CD4-positive, CD25-positive, alpha-beta regulatory T cell (primary cell): ENCODE results near the gene FOXP2. TPM values are rescaled to one million over a fixed set of nuclear protein-coding genes. Genes with fewer than 3 reads are reported as not detected.
"Not testable (repeated sequence)": the region's sequence is repeated elsewhere in the genome, so short reads cannot be mapped to it uniquely, and the experiment has no call there.

Experiments used
- ATAC-seq, 2 donors: fragments of 150-1000 bp; cut with Tn5 transposase; one replicate each; pipeline ENCODE4 v1.10.0; 2021; ENCODE audit warnings: low read depth in 2 of 2, moderate number of reproducible peaks in 2 of 2, moderate library complexity in 1 of 2
- DNase-seq, 3 donors: peaks; one replicate each; pipeline versions ENCODE4 v3.0.0 to v3.0.0-alpha.2; 2012 to 2022; ENCODE audit warnings: mixed read lengths in 1 of 3
- H3K27ac ChIP-seq: one replicate; pipeline ENCODE4 v1.7.0; 2013; ENCODE audit warnings: mild to moderate bottlenecking, low read length; ENCODE audit not compliant: insufficient read depth, poor library complexity, severe bottlenecking
- H3K27me3 ChIP-seq: one replicate; pipeline ENCODE4 v1.7.0; 2013; ENCODE audit warnings: low read length; ENCODE audit not compliant: control insufficient read depth, insufficient read depth
- H3K36me3 ChIP-seq: one replicate; pipeline ENCODE4 v1.7.0; 2013; ENCODE audit warnings: mild to moderate bottlenecking, low read length, moderate library complexity; ENCODE audit not compliant: control insufficient read depth, insufficient read depth
- H3K4me1 ChIP-seq: 2 replicates; pipeline ENCODE4 v1.7.0; 2013; ENCODE audit warnings: mild to moderate bottlenecking, low read length; ENCODE audit not compliant: insufficient read depth, control insufficient read depth, poor library complexity, severe bottlenecking
- H3K4me3 ChIP-seq: one replicate; pipeline ENCODE4 v1.7.0; 2013; ENCODE audit warnings: low read depth, mild to moderate bottlenecking, low read length, moderate library complexity
- H3K9me3 ChIP-seq, 2 experiments: 1 replicate in 1 of 2; 2 replicates in 1 of 2; pipeline ENCODE4 v1.7.0; 2013; ENCODE audit warnings: low read length in 2 of 2, mild to moderate bottlenecking in 1 of 2, moderate library complexity in 1 of 2; ENCODE audit not compliant: control insufficient read depth in 2 of 2
- H3K27ac Mint-ChIP-seq, 3 donors: one replicate each; pipeline ENCODE4 v1.8.0; 2020 to 2022; ENCODE audit warnings: mild to moderate bottlenecking in 3 of 3, mixed read lengths in 3 of 3, moderate library complexity in 2 of 3
- H3K27me3 Mint-ChIP-seq: one replicate; pipeline ENCODE4 v1.8.0; 2022; ENCODE audit warnings: mild to moderate bottlenecking, mixed read lengths
- H3K36me3 Mint-ChIP-seq: one replicate; pipeline ENCODE4 v1.8.0; 2020; ENCODE audit warnings: mixed read lengths
- H3K4me1 Mint-ChIP-seq, 4 donors: one replicate each; pipeline ENCODE4 v1.8.0; 2020 to 2022; ENCODE audit warnings: mixed read lengths in 4 of 4, mild to moderate bottlenecking in 1 of 4
- H3K4me3 Mint-ChIP-seq, 4 donors: one replicate each; pipeline ENCODE4 v1.8.0; 2020 to 2022; ENCODE audit warnings: mild to moderate bottlenecking in 4 of 4, mixed read lengths in 4 of 4, moderate library complexity in 3 of 4
- H3K9me3 Mint-ChIP-seq, 7 donors: one replicate each; pipeline ENCODE4 v1.8.0; 2020 to 2022; ENCODE audit warnings: mixed read lengths in 7 of 7, mild to moderate bottlenecking in 3 of 7, moderate library complexity in 2 of 7
- polyA plus RNA-seq, 4 donors: library from polyadenylated mRNA; unstranded; fragments of 300-500 nt; fragmentation: Illumina TruSeq; gene quantifications; one replicate each; pipeline ENCODE4 v1.2.3, GENCODE V29; 2021
- total RNA-seq: library from RNA; stranded (reverse); gene quantifications from one replicate; pipeline ENCODE4 v1.2.3, GENCODE V29; 2022

The FOXP2 gene
- total and polyA plus RNA-seq, 5 donors from 2014 or later = not detected

GRCh38 chr7:114569220-114569619 is 154.6 kb downstream of the FOXP2 start:
- no peak overlapping the region for H3K4me3 Mint-ChIP-seq
- no peaks in the 10 kb centered on the region for H3K9me3 Mint-ChIP-seq
- Histone ChIP-seq H3K36me3 (no peaks in the 10 kb centered on the region), H3K27ac (no peak overlapping the region), H3K27me3 (no peaks in the 10 kb centered on the region), H3K9me3 (no peaks in the 10 kb centered on the region), H3K4me1 (no peaks in the 10 kb centered on the region), H3K4me3 (no peak overlapping the region)
- no peaks in the 10 kb centered on the region for H3K27me3 Mint-ChIP-seq
- DNase-seq (no peak), ATAC-seq (no peak)
- no peak overlapping the region for H3K27ac Mint-ChIP-seq
- H3K4me1 Mint-ChIP-seq = no peaks in the 10 kb centered on the region
- no peaks in the 10 kb centered on the region for H3K36me3 Mint-ChIP-seq

GRCh38 chr7:114574384-114574783 is 159.8 kb downstream of the FOXP2 start:
- no peak for DNase-seq
- peaks cover 4% of the 10 kb centered on the region for H3K27me3 Mint-ChIP-seq
- H3K9me3 Mint-ChIP-seq = peaks cover 0 to 2% (median 1%) of the 10 kb centered on the region in 7 donors
- Histone ChIP-seq H3K27ac (no peak overlapping the region), H3K36me3 (no peaks in the 10 kb centered on the region), H3K4me3 (no peak overlapping the region), H3K4me1 (no peaks in the 10 kb centered on the region), H3K9me3 (no peaks in the 10 kb centered on the region), H3K27me3 (no peaks in the 10 kb centered on the region)
- H3K4me3 Mint-ChIP-seq = no peak overlapping the region
- H3K36me3 Mint-ChIP-seq = no peaks in the 10 kb centered on the region
- H3K27ac Mint-ChIP-seq = no peak overlapping the region
- ATAC-seq = no peak
- H3K4me1 Mint-ChIP-seq = no peaks in the 10 kb centered on the region

GRCh38 chr7:114575098-114575497 is 160.5 kb downstream of the FOXP2 start:
- DNase-seq = no peak

GRCh38 chr7:114580963-114581362 is 166.3 kb downstream of the FOXP2 start:
- H3K4me1 ChIP-seq, H3K27me3 ChIP-seq, H3K36me3 Mint-ChIP-seq, DNase-seq, H3K27ac Mint-ChIP-seq, H3K27me3 Mint-ChIP-seq, ATAC-seq, H3K4me1 Mint-ChIP-seq, H3K9me3 Mint-ChIP-seq, H3K27ac ChIP-seq, H3K9me3 ChIP-seq, H3K4me3 Mint-ChIP-seq, H3K36me3 ChIP-seq, H3K4me3 ChIP-seq: not testable (repeated sequence)

More at GRCh38 chr7:114575098-114575497, 160.5 kb downstream of the FOXP2 start:
- no peaks in the 10 kb centered on the region for H3K9me3 ChIP-seq
- Mint-ChIP-seq H3K36me3 (no peaks in the 10 kb centered on the region), H3K4me3 (no peak overlapping the region), H3K9me3 (peaks cover 0 to 2% (median 1%) of the 10 kb centered on the region in 7 donors), H3K27me3 (peaks cover 4% of the 10 kb centered on the region), H3K4me1 (no peaks in the 10 kb centered on the region), H3K27ac (no peak overlapping the region)
- H3K27me3 ChIP-seq = no peaks in the 10 kb centered on the region
- no peak overlapping the region for H3K27ac ChIP-seq
- no peaks in the 10 kb centered on the region for H3K4me1 ChIP-seq
- no peak overlapping the region for H3K4me3 ChIP-seq
- H3K36me3 ChIP-seq = no peaks in the 10 kb centered on the region
- no peak for ATAC-seq

- H3K4me1 Mint-ChIP-seq = no peaks in the 10 kb centered on the region
- H3K27me3 Mint-ChIP-seq = no peaks in the 10 kb centered on the region
- no peak overlapping the region for H3K4me3 Mint-ChIP-seq
- no peaks in the 10 kb centered on the region for H3K27me3 ChIP-seq
- DNase-seq = no peak
- H3K4me1 ChIP-seq = no peaks in the 10 kb centered on the region
- no peak overlapping the region for H3K4me3 ChIP-seq
- no peaks in the 10 kb centered on the region for H3K36me3 ChIP-seq
- H3K36me3 Mint-ChIP-seq = no peaks in the 10 kb centered on the region
- no peak overlapping the region for H3K27ac Mint-ChIP-seq
- peaks cover 0 to 4% (median 0%) of the 10 kb centered on the region in 7 donors for H3K9me3 Mint-ChIP-seq
- H3K9me3 ChIP-seq = no peaks in the 10 kb centered on the region
- no peak for ATAC-seq
- H3K27ac ChIP-seq = no peak overlapping the region
Observed at GRCh38 chr7:114588506-114588905, 173.9 kb downstream of the FOXP2 start.

- DNase-seq = no peak
- Histone ChIP-seq H3K27ac (no peak overlapping the region), H3K9me3 (no peaks in the 10 kb centered on the region), H3K27me3 (no peaks in the 10 kb centered on the region), H3K4me1 (no peaks in the 10 kb centered on the region), H3K4me3 (no peak overlapping the region), H3K36me3 (no peaks in the 10 kb centered on the region)
- no peak for ATAC-seq
- Mint-ChIP-seq H3K27ac (no peak overlapping the region), H3K36me3 (no peaks in the 10 kb centered on the region), H3K27me3 (no peaks in the 10 kb centered on the region), H3K4me1 (no peaks in the 10 kb centered on the region), H3K4me3 (no peak overlapping the region), H3K9me3 (peaks cover 0 to 2% (median 0%) of the 10 kb centered on the region in 7 donors)
Observed at GRCh38 chr7:114589436-114589835, 174.8 kb downstream of the FOXP2 start.

- no peak overlapping the region for H3K4me3 Mint-ChIP-seq
- no peaks in the 10 kb centered on the region for H3K36me3 Mint-ChIP-seq
- Histone ChIP-seq H3K9me3 (no peaks in the 10 kb centered on the region), H3K27me3 (no peaks in the 10 kb centered on the region), H3K27ac (no peak overlapping the region), H3K4me3 (no peak overlapping the region), H3K4me1 (no peaks in the 10 kb centered on the region), H3K36me3 (no peaks in the 10 kb centered on the region)
- H3K27ac Mint-ChIP-seq = no peak overlapping the region
- H3K27me3 Mint-ChIP-seq = no peaks in the 10 kb centered on the region
- no peak for ATAC-seq
- no peaks in the 10 kb centered on the region for H3K4me1 Mint-ChIP-seq
- DNase-seq = no peak
- H3K9me3 Mint-ChIP-seq = no peaks in the 10 kb centered on the region
Observed at GRCh38 chr7:114590298-114590697, 175.7 kb downstream of the FOXP2 start.

GRCh38 chr7:114598946-114599345 is 184.3 kb downstream of the FOXP2 start:
- H3K4me1 Mint-ChIP-seq = no peaks in the 10 kb centered on the region
- ATAC-seq = no peak
- no peaks in the 10 kb centered on the region for H3K36me3 Mint-ChIP-seq
- H3K27ac Mint-ChIP-seq = no peak overlapping the region
- no peak overlapping the region for H3K4me3 Mint-ChIP-seq
- H3K27me3 Mint-ChIP-seq = no peaks in the 10 kb centered on the region
- no peaks in the 10 kb centered on the region for H3K4me1 ChIP-seq
- no peaks in the 10 kb centered on the region for H3K27me3 ChIP-seq
- H3K9me3 ChIP-seq = no peaks in the 10 kb centered on the region
- no peak for DNase-seq
- no peaks in the 10 kb centered on the region for H3K9me3 Mint-ChIP-seq
- H3K27ac ChIP-seq = no peak overlapping the region
- no peak overlapping the region for H3K4me3 ChIP-seq
- no peaks in the 10 kb centered on the region for H3K36me3 ChIP-seq
